CD4-positive, alpha-beta T cell (primary cell): ENCODE measurements around the gene TRABD2B. TPM values are rescaled to one million over a fixed set of nuclear protein-coding genes. Genes with fewer than 3 reads are reported as not detected.

Source experiments
- ATAC-seq: fragments of 200-7000 bp; cut with Tn5 transposase; one replicate; pipeline ENCODE4 v1.10.0; 2022; ENCODE audit warnings: mild to moderate bottlenecking; ENCODE audit not compliant: poor library complexity
- CTCF ChIA-PET: fragments of 350-600 bp; sonication (Branson Sonifier 250); formaldehyde crosslinking; loops from one replicate; lab custom pipeline; 2021; ENCODE audit warnings: antibody characterized with exemption, inconsistent platforms; lab: Charles Lee
- POLR2A ChIA-PET: fragments of 350-600 bp; sonication (Branson Sonifier 250); formaldehyde crosslinking; loops from one replicate; lab custom pipeline; 2021; ENCODE audit warnings: antibody characterized with exemption, inconsistent platforms; lab: Charles Lee
- DNase-seq, 14 experiments: peaks; one replicate each; pipeline ENCODE4 v3.0.0-alpha.2; 2013 to 2020; ENCODE audit warnings: mixed read lengths in 2 of 14
- H3K27ac ChIP-seq, 2 donors: one replicate each; pipeline versions ENCODE4 v1.5.1 to v1.7.0; 2013; ENCODE audit warnings: low read length in 2 of 2, low read depth in 1 of 2, mild to moderate bottlenecking in 1 of 2
- H3K27me3 ChIP-seq, 2 experiments: 1 replicate in 1 of 2; 2 replicates in 1 of 2; pipeline versions ENCODE4 v1.6.1 to v1.7.0; 2013; ENCODE audit warnings: low read length in 2 of 2, control low read depth in 1 of 2, mild to moderate bottlenecking in 1 of 2, moderate library complexity in 1 of 2; ENCODE audit not compliant: insufficient read depth in 2 of 2, control insufficient read depth in 1 of 2
- H3K36me3 ChIP-seq: one replicate; pipeline ENCODE4 v1.6.1; 2013; ENCODE audit warnings: low read length, control low read depth; ENCODE audit not compliant: insufficient read depth
- H3K4me1 ChIP-seq: one replicate; pipeline ENCODE4 v1.6.1; 2013; ENCODE audit warnings: low read length, control low read depth; ENCODE audit not compliant: insufficient read depth
- H3K4me3 ChIP-seq: one replicate; pipeline ENCODE4 v1.5.1; 2013; ENCODE audit warnings: mild to moderate bottlenecking, low read length, moderate library complexity
- H3K9me3 ChIP-seq, 2 experiments: 1 replicate in 1 of 2; 2 replicates in 1 of 2; pipeline versions ENCODE4 v1.6.1 to v1.7.0; 2013; ENCODE audit warnings: low read length in 2 of 2, mild to moderate bottlenecking in 2 of 2, control low read depth in 1 of 2, moderate library complexity in 1 of 2; ENCODE audit not compliant: control insufficient read depth in 1 of 2, insufficient read depth in 1 of 2
- H3K27ac Mint-ChIP-seq: one replicate; pipeline ENCODE4 v1.8.0; 2020; ENCODE audit warnings: mixed read lengths
- H3K27me3 Mint-ChIP-seq: one replicate; pipeline ENCODE4 v1.8.0; 2021; ENCODE audit warnings: mixed read lengths
- H3K36me3 Mint-ChIP-seq: one replicate; pipeline ENCODE4 v1.8.0; 2021; ENCODE audit warnings: low read depth, mixed read lengths
- H3K4me1 Mint-ChIP-seq: one replicate; pipeline ENCODE4 v1.8.0; 2021; ENCODE audit warnings: low read depth, mixed read lengths
- H3K4me3 Mint-ChIP-seq: one replicate; pipeline ENCODE4 v1.8.0; 2020; ENCODE audit warnings: mild to moderate bottlenecking, mixed read lengths
- H3K9me3 Mint-ChIP-seq: one replicate; pipeline ENCODE4 v1.8.0; 2020; ENCODE audit warnings: mixed read lengths
- CTCF ChIP-seq: fragments of 200-600 bp; IDR thresholded peaks from one replicate; pipeline ENCODE4 v1.8.0; 2022; ENCODE audit warnings: antibody characterized with exemption, mild to moderate bottlenecking
- intact Hi-C, 2 experiments: fragments of 100-400 bp; cut with DNase I in 1 of 2; cut with micrococcal nuclease in 1 of 2; formaldehyde crosslinking; loops; one replicate each; pipeline versions ENCODE4 v1.15.1 to v1.9.0; 2023 to 2025; cut with DNase I, micrococcal nuclease
- total RNA-seq, 174 experiments: library from RNA in 2 of 174; stranded (reverse) in 2 of 174; gene quantifications; one replicate each; pipeline ENCODE4 v1.2.3 and lab custom pipeline; 2021 to 2026

The TRABD2B gene
- total RNA-seq, 2 experiments from 2014 or later = not detected

DNA sequence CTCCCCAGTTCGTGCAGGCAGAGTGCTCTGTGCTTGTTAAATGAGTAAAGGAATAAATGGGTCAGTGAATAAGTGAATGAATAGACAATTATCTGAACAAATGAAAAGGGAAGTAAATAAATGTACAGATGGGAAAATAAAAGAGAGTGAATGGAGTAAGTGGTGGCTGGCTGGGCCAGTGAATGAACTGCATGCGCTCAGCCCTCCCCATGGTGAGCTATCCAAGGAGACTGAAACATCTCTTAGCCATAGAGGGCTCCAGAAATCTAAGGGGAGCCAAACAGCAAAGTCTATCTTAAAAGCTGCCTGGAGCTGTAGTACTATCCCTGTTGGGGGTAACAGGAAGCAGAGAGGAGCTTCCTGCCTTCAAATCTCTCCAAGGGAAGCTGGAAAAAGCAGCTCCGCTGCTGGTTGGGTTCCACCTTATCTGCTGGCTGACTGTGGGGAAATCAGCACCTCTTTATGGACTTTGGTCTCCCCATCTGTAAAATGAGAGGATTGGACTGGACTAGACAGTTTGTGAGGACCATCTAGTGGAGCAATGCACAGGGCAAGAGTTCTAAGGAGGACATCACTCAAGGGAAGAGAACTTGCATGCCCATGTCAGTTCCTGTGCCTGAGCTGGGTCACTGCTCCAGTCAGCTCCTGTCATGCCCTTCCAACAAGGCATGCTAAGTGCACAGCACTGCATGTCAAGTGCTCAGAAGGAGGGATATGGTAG, 77.9 kb downstream of the TRABD2B start:
- H3K9me3 Mint-ChIP-seq = no peaks in the 10 kb centered on the region
- Histone ChIP-seq H3K9me3 (no peaks in the 10 kb centered on the region), H3K36me3 (no peaks in the 10 kb centered on the region), H3K4me3 (no peak overlapping the region), H3K4me1 (no peaks in the 10 kb centered on the region), H3K27me3 (peaks cover 0 to 6% of the 10 kb centered on the region in 2 experiments), H3K27ac (no peak overlapping the region)
- DNase-seq (no peak), ATAC-seq (no peak)
- no peak overlapping the region for H3K4me3 Mint-ChIP-seq
- H3K27ac Mint-ChIP-seq = no peak overlapping the region
- H3K4me1 Mint-ChIP-seq = no peaks in the 10 kb centered on the region
- intact Hi-C loops = no loop called here
- ChIA-PET POLR2A (no interaction called here), CTCF (no interaction called here)
- no peaks in the 10 kb centered on the region for H3K36me3 Mint-ChIP-seq
- TF ChIP-seq CTCF = no peak
- peaks cover 21% of the 10 kb centered on the region for H3K27me3 Mint-ChIP-seq

GRCh38 chr1:47918257-47918867, 78.8 kb downstream of the TRABD2B start:
- ChIA-PET POLR2A (no interaction called here), CTCF (no interaction called here)
- Mint-ChIP-seq H3K4me3 (no peak overlapping the region), H3K36me3 (no peaks in the 10 kb centered on the region), H3K27ac (no peak overlapping the region), H3K9me3 (no peaks in the 10 kb centered on the region), H3K27me3 (peaks cover 18% of the 10 kb centered on the region), H3K4me1 (no peaks in the 10 kb centered on the region)
- H3K36me3 ChIP-seq = no peaks in the 10 kb centered on the region
- no peak for ATAC-seq
- no peaks in the 10 kb centered on the region for H3K4me1 ChIP-seq
- no peak for TF ChIP-seq CTCF
- no peak overlapping the region for H3K4me3 ChIP-seq
- peaks cover 0 to 4% of the 10 kb centered on the region in 2 experiments for H3K27me3 ChIP-seq
- intact Hi-C loops = no loop called here
- H3K9me3 ChIP-seq = no peaks in the 10 kb centered on the region
- H3K27ac ChIP-seq = no peak overlapping the region
- no peak for DNase-seq

DNA sequence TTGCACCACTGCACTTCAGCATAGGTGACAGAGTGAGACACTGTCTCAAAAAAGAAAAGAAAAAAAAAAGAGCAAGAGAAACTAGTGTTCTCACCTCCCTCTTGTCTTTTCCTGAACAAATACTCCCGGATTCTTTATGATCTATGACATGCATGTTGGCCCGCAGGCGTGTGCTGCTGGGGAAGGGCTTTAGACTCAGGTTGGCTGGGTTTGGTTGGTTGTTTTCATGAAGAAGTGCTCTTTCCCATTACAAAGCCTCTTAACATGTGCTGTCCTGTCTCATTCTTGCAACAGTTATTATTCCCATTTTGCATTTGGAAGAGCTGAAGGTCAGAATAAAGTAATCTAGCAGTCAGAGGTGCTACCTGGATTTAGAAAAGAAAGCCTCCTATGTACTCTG, 79.5 kb downstream of the TRABD2B start:
- H3K36me3 Mint-ChIP-seq = no peaks in the 10 kb centered on the region
- H3K4me1 Mint-ChIP-seq = no peaks in the 10 kb centered on the region
- no peaks in the 10 kb centered on the region for H3K36me3 ChIP-seq
- H3K9me3 Mint-ChIP-seq = no peaks in the 10 kb centered on the region
- ATAC-seq = no peak
- no peak overlapping the region for H3K27ac ChIP-seq
- ChIA-PET CTCF (no interaction called here), POLR2A (no interaction called here)
- no peaks in the 10 kb centered on the region for H3K9me3 ChIP-seq
- no peak overlapping the region for H3K4me3 ChIP-seq
- no peak for DNase-seq
- no peak for TF ChIP-seq CTCF
- intact Hi-C loops = no loop called here
- H3K27me3 ChIP-seq = no peaks in the 10 kb centered on the region
- no peaks in the 10 kb centered on the region for H3K4me1 ChIP-seq
- no peak overlapping the region for H3K27ac Mint-ChIP-seq
- no peak overlapping the region for H3K4me3 Mint-ChIP-seq
- peaks cover 11% of the 10 kb centered on the region for H3K27me3 Mint-ChIP-seq
